Caco-2 (cell line): ENCODE results near the gene DLX6. TPM values are rescaled to one million over a fixed set of nuclear protein-coding genes. Genes with fewer than 3 reads are reported as not detected.
A peak's percentile ranks its signal among the peaks of the same experiment; 100 is the strongest.

Experiments
- BruUV-seq: library from RNA; stranded (reverse); fragments of 400-500 nt; replicated peaks from 2 replicates; lab custom pipeline; 2021; lab: Mats Ljungman, UMichigan
- CTCF ChIA-PET: fragments of 300-600 bp; sonication (Branson Sonifier 250); formaldehyde crosslinking; loops from one replicate; lab custom pipeline; 2022; ENCODE audit warnings: antibody characterized with exemption; lab: Charles Lee
- POLR2A ChIA-PET: fragments of 300-600 bp; sonication (Branson Sonifier 250); formaldehyde crosslinking; loops from one replicate; lab custom pipeline; 2022; ENCODE audit warnings: antibody characterized with exemption; lab: Charles Lee
- DNase-seq, 2 experiments: peaks; one replicate each; pipeline versions ENCODE4 v3.0.0 to v3.0.0-alpha.2; 2020 to 2022
- H3K27me3 ChIP-seq: replicated peaks from 2 replicates; pipeline ENCODE4 v1.6.0; 2011; ENCODE audit warnings: low read length; ENCODE audit not compliant: control insufficient read depth, insufficient read depth
- H3K36me3 ChIP-seq: 2 replicates; pipeline ENCODE4 v1.5.1; 2011; ENCODE audit warnings: low read length; ENCODE audit not compliant: control insufficient read depth, insufficient read depth
- H3K4me1 ChIP-seq: fragments of 250-450 bp; sonication (Bioruptor Pico); 2 replicates; pipeline ENCODE4 v1.5.1; 2020; ENCODE audit warnings: mild to moderate bottlenecking
- H3K4me3 ChIP-seq: 2 replicates; pipeline ENCODE4 v1.5.1; 2011; ENCODE audit warnings: low read depth, mild to moderate bottlenecking, control low read depth, low read length
- H3K9me3 ChIP-seq: fragments of 250-450 bp; sonication (Bioruptor Pico); 2 replicates; pipeline ENCODE4 v1.5.1; 2020; ENCODE audit warnings: mild to moderate bottlenecking, moderate library complexity
- H3K27ac Mint-ChIP-seq: one replicate; pipeline ENCODE4 v1.8.0; 2022; ENCODE audit warnings: mixed read lengths; ENCODE audit not compliant: unreplicated experiment
- H3K27me3 Mint-ChIP-seq: one replicate; pipeline ENCODE4 v1.8.0; 2022; ENCODE audit warnings: mixed read lengths; ENCODE audit not compliant: insufficient read depth, unreplicated experiment
- H3K36me3 Mint-ChIP-seq: one replicate; pipeline ENCODE4 v1.8.0; 2022; ENCODE audit warnings: mild to moderate bottlenecking, mixed read lengths; ENCODE audit not compliant: insufficient read depth, unreplicated experiment
- H3K4me1 Mint-ChIP-seq: one replicate; pipeline ENCODE4 v1.8.0; 2022; ENCODE audit warnings: low read depth, mixed read lengths; ENCODE audit not compliant: unreplicated experiment
- H3K4me3 Mint-ChIP-seq: one replicate; pipeline ENCODE4 v1.8.0; 2022; ENCODE audit warnings: mild to moderate bottlenecking, moderate library complexity, mixed read lengths; ENCODE audit not compliant: unreplicated experiment
- H3K9me3 Mint-ChIP-seq: one replicate; pipeline ENCODE4 v1.8.0; 2022; ENCODE audit warnings: mixed read lengths; ENCODE audit not compliant: unreplicated experiment
- intact Hi-C: fragments of 100-400 bp; cut with micrococcal nuclease; formaldehyde crosslinking; loops from one replicate; pipeline ENCODE4 v1.10.0; 2022; ENCODE audit not compliant: unreplicated experiment
- total RNA-seq: library from RNA; stranded (reverse); gene quantifications from 2 replicates; pipeline ENCODE4 v1.2.3, GENCODE V29; 2022
- TF ChIP-seq, protein P1 (sequence below), 2 experiments: fragments of 200-600 bp in 1 of 2; IDR thresholded peaks; 1 replicate in 1 of 2; 2 replicates in 1 of 2; pipeline versions ENCODE4 v1.5.1 to v1.8.0; 2011 to 2022; ENCODE audit warnings: antibody characterized with exemption in 1 of 2, control low read depth in 1 of 2, inconsistent platforms in 1 of 2, low read depth in 1 of 2, low read length in 1 of 2, mild to moderate bottlenecking in 1 of 2, moderate library complexity in 1 of 2; ENCODE audit not compliant: insufficient read depth in 1 of 2, severe bottlenecking in 1 of 2, unreplicated experiment in 1 of 2

DLX6 gene
- total RNA-seq, 1 experiment from 2014 or later = 3.5 TPM

DNA sequence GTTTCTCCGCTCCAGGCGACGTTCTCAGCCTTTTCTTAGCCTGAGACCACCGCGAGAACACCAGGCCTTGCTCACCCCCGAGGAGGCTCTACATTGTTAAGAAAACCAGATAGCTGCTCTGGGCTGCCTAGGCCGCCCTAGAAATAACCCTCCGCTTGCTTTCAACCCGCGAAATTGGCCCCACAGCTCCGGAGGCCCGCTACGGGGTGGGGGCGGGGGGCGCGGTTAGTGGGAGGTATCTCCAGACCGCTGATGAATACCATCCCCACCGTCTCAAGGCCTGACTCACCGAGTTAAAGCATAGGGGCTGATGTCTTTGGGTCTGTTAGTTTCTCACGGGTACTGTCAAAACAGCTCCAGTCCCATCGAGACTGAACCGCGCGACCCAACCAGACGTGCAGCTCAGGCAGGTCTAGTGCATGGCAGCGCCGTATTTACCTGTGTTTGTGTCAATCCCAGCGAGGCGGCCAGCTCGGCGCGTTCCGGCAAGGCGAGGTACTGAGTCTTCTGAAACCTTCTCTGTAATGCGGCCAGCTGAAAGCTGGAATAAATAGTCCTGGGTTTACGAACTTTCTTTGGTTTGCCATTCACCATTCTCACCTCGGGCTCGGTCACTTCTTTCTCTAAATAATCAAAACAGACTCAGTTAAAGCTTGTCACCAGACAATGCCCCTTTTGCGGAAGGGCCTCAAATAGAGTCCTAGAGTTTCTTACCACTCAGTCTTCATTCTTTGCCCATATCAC lies 16.6 kb downstream of the DLX6 start:
- POLR2A ChIA-PET = no interaction called here
- CTCF ChIA-PET = no interaction called here
- BruUV-seq = no TSS peak
- Mint-ChIP-seq H3K36me3 (peaks cover 2% of the 10 kb centered on the region), H3K9me3 (no peaks in the 10 kb centered on the region), H3K4me3 (no peak overlapping the region), H3K27me3 (peaks cover 36% of the 10 kb centered on the region), H3K4me1 (no peaks in the 10 kb centered on the region), H3K27ac (no peak overlapping the region)
- Histone ChIP-seq H3K27me3 (no peaks in the 10 kb centered on the region; the same call in none of the 2 replicates), H3K36me3 (no peaks in the 10 kb centered on the region), H3K9me3 (no peaks in the 10 kb centered on the region), H3K4me1 (no peaks in the 10 kb centered on the region; the same call in 1 of the 2 replicates), H3K4me3 (no peak overlapping the region)
- intact Hi-C loops = loop anchor here (10.0 kb wide), 1 partner anchor 317 kb away; the partner anchor contains the start of gene SEM1
- DNase-seq = no peak
- TF ChIP-seq, protein P1, sequence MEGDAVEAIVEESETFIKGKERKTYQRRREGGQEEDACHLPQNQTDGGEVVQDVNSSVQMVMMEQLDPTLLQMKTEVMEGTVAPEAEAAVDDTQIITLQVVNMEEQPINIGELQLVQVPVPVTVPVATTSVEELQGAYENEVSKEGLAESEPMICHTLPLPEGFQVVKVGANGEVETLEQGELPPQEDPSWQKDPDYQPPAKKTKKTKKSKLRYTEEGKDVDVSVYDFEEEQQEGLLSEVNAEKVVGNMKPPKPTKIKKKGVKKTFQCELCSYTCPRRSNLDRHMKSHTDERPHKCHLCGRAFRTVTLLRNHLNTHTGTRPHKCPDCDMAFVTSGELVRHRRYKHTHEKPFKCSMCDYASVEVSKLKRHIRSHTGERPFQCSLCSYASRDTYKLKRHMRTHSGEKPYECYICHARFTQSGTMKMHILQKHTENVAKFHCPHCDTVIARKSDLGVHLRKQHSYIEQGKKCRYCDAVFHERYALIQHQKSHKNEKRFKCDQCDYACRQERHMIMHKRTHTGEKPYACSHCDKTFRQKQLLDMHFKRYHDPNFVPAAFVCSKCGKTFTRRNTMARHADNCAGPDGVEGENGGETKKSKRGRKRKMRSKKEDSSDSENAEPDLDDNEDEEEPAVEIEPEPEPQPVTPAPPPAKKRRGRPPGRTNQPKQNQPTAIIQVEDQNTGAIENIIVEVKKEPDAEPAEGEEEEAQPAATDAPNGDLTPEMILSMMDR (IDR thresholded peaks at IDR 0.05; ENCODE audit: insufficient read depth in 1 of 2, low read depth in 1 of 2, low read length in 1 of 2, severe bottlenecking in 1 of 2, unreplicated experiment in 1 of 2) = no peak

GRCh38 chr7:97022491-97023306 lies 17.3 kb downstream of the DLX6 start:
- intact Hi-C loops = loop anchor here (10.0 kb wide), 1 partner anchor 318 kb away; the partner anchor contains the start of gene SEM1
- Histone ChIP-seq H3K36me3 (no peaks in the 10 kb centered on the region), H3K27me3 (no peaks in the 10 kb centered on the region; the same call in 1 of the 2 replicates), H3K4me1 (no peaks in the 10 kb centered on the region; the same call in 1 of the 2 replicates), H3K9me3 (no peaks in the 10 kb centered on the region), H3K4me3 (no peak overlapping the region)
- H3K4me3 Mint-ChIP-seq = peak overlapping the region; percentile 80
- TF ChIP-seq, protein P1 (IDR thresholded peaks at IDR 0.05; ENCODE audit: insufficient read depth in 1 of 2, low read depth in 1 of 2, low read length in 1 of 2, severe bottlenecking in 1 of 2, unreplicated experiment in 1 of 2) = no peak
- POLR2A ChIA-PET = no interaction called here
- H3K36me3 Mint-ChIP-seq = no peaks in the 10 kb centered on the region
- peaks cover 33% of the 10 kb centered on the region for H3K27me3 Mint-ChIP-seq
- H3K4me1 Mint-ChIP-seq = no peaks in the 10 kb centered on the region
- no peak overlapping the region for H3K27ac Mint-ChIP-seq
- CTCF ChIA-PET = no interaction called here
- BruUV-seq = no TSS peak
- H3K9me3 Mint-ChIP-seq = no peaks in the 10 kb centered on the region
- no peak for DNase-seq
